Amygdala (tissue), 56 donors: Measurements from ENCODE around the gene NPBWR2.
"Not testable (repeated sequence)": the region's sequence is repeated elsewhere in the genome, so short reads cannot be mapped to it uniquely, and the experiment has no call there.

ENCODE experiments used
- DNase-seq, 56 donors: peaks; one replicate each; lab custom pipeline; 2025; lab: John Stamatoyannopoulos, UW

Gene NPBWR2

DNA sequence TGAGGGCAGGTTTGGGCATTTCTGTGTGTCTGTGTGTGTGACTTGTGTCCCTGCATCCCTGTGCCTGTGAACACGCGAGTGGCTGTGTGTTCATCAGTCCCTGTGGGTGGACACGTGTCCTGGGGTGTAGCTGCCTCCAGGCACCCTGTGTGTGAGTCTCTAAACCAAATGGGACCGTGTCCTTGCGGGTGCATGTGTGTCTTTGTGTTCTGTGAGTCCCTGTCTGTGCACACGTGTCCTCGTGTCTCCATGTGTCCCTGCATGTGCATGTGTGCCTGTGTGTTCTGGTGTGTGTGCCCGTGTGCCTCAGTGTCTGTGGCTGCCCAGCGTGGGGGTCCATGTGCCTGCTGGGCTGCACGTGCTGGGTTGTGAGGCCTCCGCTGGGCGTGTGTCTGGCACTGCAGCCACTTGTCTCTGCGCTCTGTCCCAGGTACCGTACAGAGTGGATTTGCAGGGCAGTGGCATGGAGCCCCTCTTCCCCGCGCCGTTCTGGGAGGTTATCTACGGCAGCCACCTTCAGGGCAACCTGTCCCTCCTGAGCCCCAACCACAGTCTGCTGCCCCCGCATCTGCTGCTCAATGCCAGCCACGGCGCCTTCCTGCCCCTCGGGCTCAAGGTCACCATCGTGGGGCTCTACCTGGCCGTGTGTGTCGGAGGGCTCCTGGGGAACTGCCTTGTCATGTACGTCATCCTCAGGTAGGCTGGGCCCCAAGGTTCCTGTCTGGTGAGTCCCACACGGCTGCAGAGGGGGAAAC is 14.9 kb downstream of the NPBWR2 start:
- peak in 5 of 56 donors; percentile 51 to 70 (median 56) for DNase-seq

GRCh38 chr20:64091770-64092169 is 15.6 kb downstream of the NPBWR2 start:
- DNase-seq: peak in 13 of 56 donors; percentile 16 to 63 (median 36)

DNA sequence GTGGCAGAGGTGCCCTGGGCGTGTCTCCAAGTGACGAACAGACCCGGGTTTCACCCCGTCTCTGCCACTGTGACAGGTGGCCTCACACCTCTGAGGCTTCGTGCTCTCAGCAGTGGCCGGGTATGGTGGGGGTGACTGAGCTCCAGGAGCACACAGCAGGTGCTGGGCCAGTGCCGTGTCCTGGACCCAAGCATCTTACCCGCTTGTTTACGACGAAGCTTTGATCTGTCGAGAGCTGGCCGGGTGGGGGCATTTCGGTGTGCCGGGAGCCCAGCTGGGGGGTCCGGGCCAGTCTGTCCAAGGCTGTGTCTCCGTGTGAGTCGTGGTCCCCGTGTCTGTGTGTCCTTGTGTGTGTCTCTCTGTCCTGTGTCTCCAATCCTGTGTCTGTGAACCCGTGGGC is 16.0 kb downstream of the NPBWR2 start:
- DNase-seq: no peak

- peak in 24 of 56 donors; percentile 23 to 79 (median 47) for DNase-seq
Measured at GRCh38 chr20:64090165-64090564, 17.2 kb downstream of the NPBWR2 start.

DNA sequence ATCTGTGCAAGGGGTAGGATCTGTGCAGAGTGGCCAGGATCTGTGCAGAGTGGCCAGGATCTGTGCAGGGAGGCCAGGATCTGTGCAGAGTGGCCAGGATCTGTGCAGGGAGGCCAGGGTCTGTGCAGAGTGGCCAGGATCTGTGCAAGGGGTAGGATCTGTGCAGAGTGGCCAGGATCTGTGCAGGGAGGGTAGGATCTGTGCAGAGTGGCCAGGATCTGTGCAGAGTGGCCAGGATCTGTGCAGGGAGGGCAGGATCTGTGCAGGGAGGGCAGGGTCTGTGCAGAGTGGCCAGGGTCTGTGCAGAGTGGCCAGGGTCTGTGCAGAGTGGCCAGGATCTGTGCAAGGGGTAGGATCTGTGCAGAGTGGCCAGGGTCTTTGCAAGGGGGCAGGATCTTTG is 18.8 kb downstream of the NPBWR2 start:
- not testable (repeated sequence) for DNase-seq

DNA sequence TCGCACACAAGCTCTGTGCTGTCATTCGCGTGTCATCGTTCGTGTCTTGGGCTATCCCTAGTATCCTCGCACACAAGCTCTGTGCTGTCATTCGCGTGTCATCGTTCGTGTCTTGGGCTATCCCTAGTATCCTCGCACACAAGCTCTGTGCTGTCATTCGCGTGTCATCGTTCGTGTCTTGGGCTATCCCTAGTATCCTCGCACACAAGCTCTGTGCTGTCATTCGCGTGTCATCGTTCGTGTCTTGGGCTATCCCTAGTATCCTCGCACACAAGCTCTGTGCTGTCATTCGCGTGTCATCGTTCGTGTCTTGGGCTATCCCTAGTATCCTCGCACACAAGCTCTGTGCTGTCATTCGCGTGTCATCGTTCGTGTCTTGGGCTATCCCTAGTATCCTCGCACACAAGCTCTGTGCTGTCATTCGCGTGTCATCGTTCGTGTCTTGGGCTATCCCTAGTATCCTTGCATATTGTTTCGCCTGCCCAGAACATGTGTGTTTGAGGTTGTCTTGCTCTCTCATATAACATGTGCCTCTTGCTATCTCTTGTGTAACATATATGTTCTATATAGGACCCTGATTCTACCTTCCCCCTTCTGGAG is 20.0 kb downstream of the NPBWR2 start:
- DNase-seq: not testable (repeated sequence)

DNA sequence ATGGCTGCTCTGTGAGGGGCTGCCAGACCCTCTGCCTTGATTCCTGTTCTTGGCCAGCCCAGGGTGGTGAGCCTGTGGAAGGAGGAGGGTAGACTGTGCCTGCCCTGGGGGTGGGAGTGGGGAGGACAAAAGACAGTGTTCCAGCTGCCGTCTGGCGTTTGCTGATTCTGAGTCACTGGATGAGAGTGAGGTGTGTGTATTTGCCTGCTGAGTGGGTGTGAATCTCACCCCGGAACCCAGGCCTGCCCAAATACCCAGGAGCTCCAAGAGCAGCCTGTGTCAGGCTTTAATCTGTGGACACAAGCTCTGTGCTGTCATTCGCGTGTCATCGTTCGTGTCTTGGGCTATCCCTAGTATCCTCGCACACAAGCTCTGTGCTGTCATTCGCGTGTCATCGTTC is 20.6 kb downstream of the NPBWR2 start:
- no peak for DNase-seq

DNA sequence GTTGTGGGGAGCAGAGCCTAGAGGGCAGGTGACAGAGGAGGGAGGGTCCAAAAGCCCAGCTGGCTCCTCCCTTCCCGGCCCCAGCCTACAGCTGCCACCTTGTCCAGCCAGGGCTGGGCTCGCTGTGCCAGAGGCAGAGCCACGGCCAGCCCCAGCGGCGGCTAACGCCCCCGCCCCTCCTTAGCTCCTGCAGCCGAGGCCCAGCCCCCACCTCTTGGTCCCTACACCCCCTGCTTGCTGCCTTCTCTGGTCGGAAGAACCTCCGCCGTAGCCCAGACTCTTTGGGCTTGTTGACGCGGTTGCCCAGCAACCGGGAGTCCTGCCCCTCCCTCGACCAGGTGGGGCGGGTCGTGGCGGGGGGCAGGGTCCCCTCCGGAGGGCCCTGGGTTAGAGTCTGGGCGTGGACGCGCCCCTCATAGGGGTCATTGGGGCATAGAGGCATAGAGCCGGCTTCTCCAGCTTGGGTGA is 22.6 kb downstream of the NPBWR2 start:
- DNase-seq: no peak

GRCh38 chr20:64083804-64084684 is 23.3 kb downstream of the NPBWR2 start, which contains the start of gene LKAAEAR1:
LKAAEAR1 (minus strand) TSS chr20:64084398; CDS start chr20:64084219, 179 bp downstream.
- peak in 1 of 56 donors; percentile 44 for DNase-seq

GRCh38 chr20:64083378-64083803 is 24.0 kb downstream of the NPBWR2 start:
- DNase-seq: peak in 38 of 56 donors; percentile 11 to 82 (median 54)

- DNase-seq: no peak
Measured at GRCh38 chr20:64082820-64083377, 24.5 kb downstream of the NPBWR2 start.

DNA sequence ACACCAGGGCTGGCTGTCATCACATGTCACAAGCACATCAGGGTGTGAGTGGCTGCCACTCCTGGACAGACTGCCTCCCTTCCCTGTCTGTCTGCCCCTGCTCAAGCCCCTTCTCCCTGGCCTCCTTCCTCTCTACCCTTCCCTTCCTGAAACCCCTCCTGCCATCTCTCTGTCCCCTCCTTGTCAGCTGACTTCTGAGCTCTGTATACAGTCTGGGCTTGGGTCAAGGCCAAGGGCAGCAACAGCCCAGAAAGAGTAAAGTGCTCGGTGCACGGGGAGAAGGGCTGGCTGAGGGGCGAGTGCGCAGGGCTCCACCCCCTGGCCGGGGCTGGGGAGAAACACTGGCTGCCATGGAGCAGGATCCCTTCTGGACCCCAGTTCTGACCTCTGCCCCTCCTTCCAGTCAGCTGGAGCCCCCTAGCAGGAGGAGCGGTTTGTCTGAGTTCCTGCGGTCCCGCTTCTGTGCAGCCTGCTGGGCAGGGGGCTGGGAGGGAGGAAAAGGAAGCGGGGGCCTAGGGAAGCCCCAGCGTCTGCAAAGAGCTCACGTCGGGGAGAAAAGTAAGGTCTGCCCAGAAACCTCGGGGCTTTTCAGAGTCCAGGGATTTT is 25.1 kb downstream of the NPBWR2 start:
- DNase-seq: no peak

- DNase-seq: no peak
Measured at GRCh38 chr20:64081624-64081964, 25.8 kb downstream of the NPBWR2 start.

GRCh38 chr20:64080813-64081623 is 26.3 kb downstream of the NPBWR2 start:
- no peak for DNase-seq

GRCh38 chr20:64080013-64080812 is 27.2 kb downstream of the NPBWR2 start, which contains the start of gene OPRL1:
OPRL1 (plus strand) TSS chr20:64080082; CDS start chr20:64092721, 12,639 bp downstream.
- peak in 3 of 56 donors; percentile 38 to 64 (median 56) for DNase-seq

DNA sequence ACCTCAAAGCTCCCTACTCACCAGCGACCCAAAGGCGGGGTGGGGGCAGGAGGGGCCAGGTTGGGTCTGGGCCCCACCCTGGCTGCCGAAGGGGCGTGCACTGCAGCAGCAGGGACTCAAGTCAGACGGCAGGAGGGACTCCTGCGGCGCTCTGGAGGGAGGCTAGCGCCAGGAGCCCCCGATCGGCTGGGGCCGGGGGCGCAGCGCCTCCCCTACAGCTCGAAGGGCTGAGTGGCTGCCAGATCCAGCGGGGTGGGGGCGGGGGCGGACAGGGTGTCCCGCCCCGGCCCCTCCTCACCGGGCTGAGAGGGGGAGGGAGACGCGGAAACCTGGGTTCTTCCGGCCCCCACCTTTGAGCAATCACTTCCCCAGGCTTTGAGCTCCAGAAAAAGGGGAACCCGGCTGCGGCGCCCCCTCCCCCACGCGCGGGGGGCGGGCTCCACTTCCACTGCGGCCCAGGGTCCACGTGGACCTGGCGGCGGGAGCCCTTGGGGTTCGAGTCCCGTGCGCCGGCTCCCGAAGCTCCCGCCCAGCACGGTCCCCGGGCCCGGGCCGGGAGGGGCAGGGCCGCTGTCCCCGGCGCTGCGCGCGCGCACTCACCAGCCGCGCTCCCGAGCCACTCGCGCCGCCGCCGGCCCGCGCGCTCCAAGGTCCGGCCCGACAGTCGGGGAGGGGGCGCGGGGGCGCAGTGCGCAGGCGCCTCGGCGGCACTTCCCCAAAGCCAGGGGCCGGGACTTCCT is 27.9 kb downstream of the NPBWR2 start, which contains the start of gene RGS19:
RGS19 (minus strand) TSS at position 246 of the 740 bp plus-strand sequence. CDS start 2,632 bp downstream, outside the sequence.
- peak in 33 of 56 donors; percentile 26 to 78 (median 60) for DNase-seq

GRCh38 chr20:64078934-64079272 is 28.5 kb downstream of the NPBWR2 start:
- no peak for DNase-seq
